ENCODE measurements around the gene UTS2B.

- no peak for TF ChIP-seq TEAD4 (IDR thresholded peaks at IDR 0.05; ENCODE audit: low read length)
- TF ChIP-seq TEAD4 (CRISPR knock-in tag; IDR thresholded peaks at IDR 0.05; ENCODE audit: borderline replicate concordance) = no peak
- TF ChIP-seq ZBTB17 (CRISPR knock-in tag; IDR thresholded peaks at IDR 0.05) = no peak
- TF ChIP-seq CTCF (IDR thresholded peaks at IDR 0.05 in 2 of 3, conservative IDR thresholded peaks at IDR 0.05 in 1 of 3; ENCODE audit: insufficient read depth in 2 of 3, low read depth in 1 of 3, low read length in 3 of 3) = no peak
- no peak for TF ChIP-seq SIX5 (IDR thresholded peaks at IDR 0.05; ENCODE audit: borderline replicate concordance in 1 of 2, insufficient read depth in 1 of 2, low read depth in 1 of 2, low read length in 2 of 2)
- no peak for TF ChIP-seq CEBPB (tag; IDR thresholded peaks at IDR 0.05)
- TF ChIP-seq TSC22D4 (tag; IDR thresholded peaks at IDR 0.05) = no peak
- no peak for TF ChIP-seq ZBTB7A (IDR thresholded peaks at IDR 0.05; ENCODE audit: borderline replicate concordance, control insufficient read depth, low read depth, low read length)
- no peak for TF ChIP-seq GATAD2B (IDR thresholded peaks at IDR 0.05; ENCODE audit: borderline replicate concordance)
- TF ChIP-seq ZNF695 (CRISPR knock-in tag; IDR thresholded peaks at IDR 0.05) = no peak
- no peak for TF ChIP-seq ELF1 (tag; IDR thresholded peaks at IDR 0.05)
- no peak for TF ChIP-seq SOX6 (IDR thresholded peaks at IDR 0.05)
- TF ChIP-seq ZNF384 (IDR thresholded peaks at IDR 0.05; ENCODE audit: low read depth, low read length) = no peak
These were observed 17.0 kb downstream of the UTS2B start for GRCh38 chr3:191313296-191313695.

Measured in K562 (cell line).